Adrenal gland (tissue), 5 donors: Measurements from ENCODE around the gene PDGFD.

Source experiments
- POLR2A ChIP-seq, 2 donors: fragments of 450-650 bp; IDR thresholded peaks; one replicate each; pipeline ENCODE4 v1.6.1; 2017; ENCODE audit warnings: antibody characterized with exemption in 2 of 2, mild to moderate bottlenecking in 2 of 2, moderate library complexity in 1 of 2
- TF ChIP-seq, protein P1 (sequence below), 6 experiments: fragments of 450-650 bp in 4 of 6; fragments of 200-600 bp in 2 of 6; sonication (generic) in 1 of 6; IDR thresholded peaks; 1 replicate in 5 of 6; 2 replicates in 1 of 6; pipeline versions ENCODE4 v1.5.1 to v1.8.0; 2016 to 2021; ENCODE audit warnings: antibody characterized with exemption in 6 of 6, mild to moderate bottlenecking in 2 of 6, moderate library complexity in 1 of 6
- donor health status: DM: no; HTN: no; CAD: no.

GRCh38 chr11:104005234-104005855 is 158.6 kb downstream of the PDGFD start:
- TF ChIP-seq, protein P1, sequence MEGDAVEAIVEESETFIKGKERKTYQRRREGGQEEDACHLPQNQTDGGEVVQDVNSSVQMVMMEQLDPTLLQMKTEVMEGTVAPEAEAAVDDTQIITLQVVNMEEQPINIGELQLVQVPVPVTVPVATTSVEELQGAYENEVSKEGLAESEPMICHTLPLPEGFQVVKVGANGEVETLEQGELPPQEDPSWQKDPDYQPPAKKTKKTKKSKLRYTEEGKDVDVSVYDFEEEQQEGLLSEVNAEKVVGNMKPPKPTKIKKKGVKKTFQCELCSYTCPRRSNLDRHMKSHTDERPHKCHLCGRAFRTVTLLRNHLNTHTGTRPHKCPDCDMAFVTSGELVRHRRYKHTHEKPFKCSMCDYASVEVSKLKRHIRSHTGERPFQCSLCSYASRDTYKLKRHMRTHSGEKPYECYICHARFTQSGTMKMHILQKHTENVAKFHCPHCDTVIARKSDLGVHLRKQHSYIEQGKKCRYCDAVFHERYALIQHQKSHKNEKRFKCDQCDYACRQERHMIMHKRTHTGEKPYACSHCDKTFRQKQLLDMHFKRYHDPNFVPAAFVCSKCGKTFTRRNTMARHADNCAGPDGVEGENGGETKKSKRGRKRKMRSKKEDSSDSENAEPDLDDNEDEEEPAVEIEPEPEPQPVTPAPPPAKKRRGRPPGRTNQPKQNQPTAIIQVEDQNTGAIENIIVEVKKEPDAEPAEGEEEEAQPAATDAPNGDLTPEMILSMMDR (IDR thresholded peaks at IDR 0.05), result no peak
- no peak for TF ChIP-seq POLR2A (IDR thresholded peaks at IDR 0.05)
